Astrocyte of the cerebellum (primary cell): ENCODE results near the gene AXIN2.

Source experiments
- DNase-seq: peaks from one replicate; pipeline ENCODE4 v3.0.0-alpha.2; 2011; ENCODE audit warnings: low read depth
- H3K4me3 ChIP-seq: 2 replicates; pipeline ENCODE4 v1.5.1; 2011; ENCODE audit warnings: mild to moderate bottlenecking, low read depth, low read length, moderate library complexity
- CTCF ChIP-seq: IDR thresholded peaks from 2 replicates; pipeline ENCODE4 v1.5.1; 2012; ENCODE audit warnings: low read length, low read depth, moderate library complexity, mild to moderate bottlenecking; ENCODE audit errors: missing control alignments
- in situ Hi-C: cut with HindIII; loops from 2 replicates; pipeline ENCODE4 v1.10.0; 2017; ENCODE audit warnings: low sequenced_read_pairs

AXIN2 gene

GRCh38 chr17:65558683-65559460, 2.6 kb downstream of the AXIN2 start:
- H3K4me3 ChIP-seq, result no peak overlapping the region
- no peak for TF ChIP-seq CTCF
- DNase-seq, result no peak
- in situ Hi-C loops, result loop anchor here (10.0 kb wide), 1 partner anchor 426 kb away; no protein-coding TSS in a partner anchor

- no peak for DNase-seq
- no peak for TF ChIP-seq CTCF
- in situ Hi-C loops, result loop anchor here (10.0 kb wide), 1 partner anchor 427 kb away; no protein-coding TSS in a partner anchor
- H3K4me3 ChIP-seq, result no peak overlapping the region
Measured at GRCh38 chr17:65558311-65558682, 3.2 kb downstream of the AXIN2 start.

- TF ChIP-seq CTCF, result no peak
- peak; percentile 71 for DNase-seq
- no peak overlapping the region for H3K4me3 ChIP-seq
- in situ Hi-C loops, result loop anchor here (10.0 kb wide), 1 partner anchor 427 kb away; no protein-coding TSS in a partner anchor
Measured at GRCh38 chr17:65557349-65558310, 3.8 kb downstream of the AXIN2 start.

- H3K4me3 ChIP-seq, result no peak overlapping the region
- in situ Hi-C loops, result loop anchor here (10.0 kb wide), 1 partner anchor 428 kb away; no protein-coding TSS in a partner anchor
- no peak for TF ChIP-seq CTCF
- no peak for DNase-seq
Measured at GRCh38 chr17:65556910-65557348, 4.5 kb downstream of the AXIN2 start.

- DNase-seq, result peak; percentile 73
- peak; percentile 89 for TF ChIP-seq CTCF
- in situ Hi-C loops, result loop anchor here (10.0 kb wide), 1 partner anchor 429 kb away; no protein-coding TSS in a partner anchor
- H3K4me3 ChIP-seq, result no peak overlapping the region
Measured at GRCh38 chr17:65556014-65556909, 5.2 kb downstream of the AXIN2 start.
